ENCODE data around the gene COL4A2. TPM values are rescaled to one million over a fixed set of nuclear protein-coding genes. Genes with fewer than 3 reads are reported as not detected.
"Not testable (repeated sequence)": the region's sequence is repeated elsewhere in the genome, so short reads cannot be mapped to it uniquely, and the experiment has no call there.

The COL4A2 gene
- total RNA-seq, 4 donors from 2014 or later, result 56.6 to 139 (median 89.1) TPM

GRCh38 chr13:110309661-110310524 lies 2.8 kb downstream of the COL4A2 start:
- DNase-seq, result peak in 1 of 3 donors; percentile 22
- no peaks in the 10 kb centered on the region for H3K9me3 ChIP-seq
- TF ChIP-seq POLR2A (IDR thresholded peaks at IDR 0.05) (no peak), CTCF (IDR thresholded peaks at IDR 0.05) (no peak)
- H3K36me3 ChIP-seq, result no peaks in the 10 kb centered on the region
- peaks cover 0 to 19% (median 0%) of the 10 kb centered on the region in 4 donors for H3K4me1 ChIP-seq
- H3K4me3 ChIP-seq, result peak overlapping the region in 2 of 4 donors; percentile 47 to 79
- H3K27me3 ChIP-seq, result no peaks in the 10 kb centered on the region
- H3K27ac ChIP-seq, result peak overlapping the region in 3 of 4 donors; percentile 65 to 95 (median 90)

GRCh38 chr13:110310541-110311442 lies 3.7 kb downstream of the COL4A2 start:
- DNase-seq, result peak in 1 of 3 donors; percentile 9
- peak overlapping the region in 1 of 4 donors; percentile 79 for H3K4me3 ChIP-seq
- H3K4me1 ChIP-seq, result peaks cover 0 to 19% (median 0%) of the 10 kb centered on the region in 4 donors

GRCh38 chr13:110311443-110312338 lies 4.6 kb downstream of the COL4A2 start:
- H3K4me3 ChIP-seq, result peak overlapping the region in 1 of 4 donors; percentile 79
- no peaks in the 10 kb centered on the region for H3K9me3 ChIP-seq
- no peaks in the 10 kb centered on the region for H3K27me3 ChIP-seq
- peaks cover 0 to 8% (median 0%) of the 10 kb centered on the region in 3 donors for H3K36me3 ChIP-seq
- H3K4me1 ChIP-seq, result peaks cover 0 to 19% (median 0%) of the 10 kb centered on the region in 4 donors
- H3K27ac ChIP-seq, result peak overlapping the region in 2 of 4 donors; percentile 90 to 95
- DNase-seq, result no peak
- TF ChIP-seq CTCF (IDR thresholded peaks at IDR 0.05) (no peak), POLR2A (IDR thresholded peaks at IDR 0.05) (no peak)

More at GRCh38 chr13:110310541-110311442, 3.7 kb downstream of the COL4A2 start:
- Histone ChIP-seq H3K9me3 (no peaks in the 10 kb centered on the region), H3K27me3 (no peaks in the 10 kb centered on the region), H3K36me3 (no peaks in the 10 kb centered on the region), H3K27ac (peak overlapping the region in 2 of 4 donors; percentile 90 to 95)
- TF ChIP-seq POLR2A (IDR thresholded peaks at IDR 0.05) (no peak), CTCF (IDR thresholded peaks at IDR 0.05) (no peak)

- Histone ChIP-seq H3K36me3 (peaks cover 0 to 8% (median 0%) of the 10 kb centered on the region in 3 donors), H3K4me1 (peaks cover 0 to 19% (median 0%) of the 10 kb centered on the region in 4 donors), H3K27ac (peak overlapping the region in 2 of 4 donors; percentile 50 to 95), H3K4me3 (peak overlapping the region in 1 of 4 donors; percentile 79), H3K9me3 (no peaks in the 10 kb centered on the region), H3K27me3 (no peaks in the 10 kb centered on the region)
- DNase-seq, result no peak
- TF ChIP-seq CTCF (IDR thresholded peaks at IDR 0.05) (no peak), POLR2A (IDR thresholded peaks at IDR 0.05) (no peak)
Observed at GRCh38 chr13:110312339-110313031, 5.4 kb downstream of the COL4A2 start.

- not testable (repeated sequence) for H3K36me3 ChIP-seq, H3K27me3 ChIP-seq, H3K9me3 ChIP-seq, H3K4me3 ChIP-seq, DNase-seq
- peaks cover 0 to 19% (median 0%) of the 10 kb centered on the region in 4 donors for H3K4me1 ChIP-seq
- H3K27ac ChIP-seq, result peak overlapping the region in 1 of 4 donors; percentile 95
Observed at GRCh38 chr13:110313261-110313660, 6.2 kb downstream of the COL4A2 start.

GRCh38 chr13:110313733-110314132 lies 6.6 kb downstream of the COL4A2 start:
- not testable (repeated sequence) for H3K9me3 ChIP-seq, DNase-seq, H3K27me3 ChIP-seq, H3K27ac ChIP-seq, H3K36me3 ChIP-seq, H3K4me3 ChIP-seq
- peaks cover 0 to 19% (median 0%) of the 10 kb centered on the region in 4 donors for H3K4me1 ChIP-seq
